Erythroblast (primary cell): ENCODE results near the gene UIMC1.

Experiments
- GATA1 ChIP-seq: IDR thresholded peaks from 2 replicates; pipeline ENCODE4 v1.6.1; 2011; ENCODE audit warnings: low read depth, mild to moderate bottlenecking, control low read depth, low read length, moderate library complexity
- POLR2A ChIP-seq: IDR thresholded peaks from 2 replicates; pipeline ENCODE4 v1.6.1; 2011; ENCODE audit warnings: mild to moderate bottlenecking, low read length

DNA sequence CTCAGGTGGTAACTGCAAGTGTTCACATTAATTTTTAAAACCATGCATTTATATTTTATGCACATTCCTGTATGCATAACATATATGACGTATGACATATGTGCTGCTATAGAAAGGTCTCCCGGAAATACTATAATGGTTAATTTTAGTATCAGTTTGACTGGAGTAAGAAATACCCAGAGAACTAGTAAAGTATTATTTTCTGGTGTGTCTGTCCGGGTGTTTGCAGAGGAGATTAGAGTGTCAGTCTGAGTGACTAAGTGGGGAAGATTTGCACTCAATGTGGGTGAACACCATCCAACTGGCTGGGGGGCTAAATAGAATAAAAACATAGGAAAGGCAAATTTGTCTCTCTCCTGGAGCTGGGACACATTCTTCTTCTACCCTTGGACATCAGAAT is 26.9 kb downstream of the UIMC1 start:
- no peak for TF ChIP-seq POLR2A
- no peak for TF ChIP-seq GATA1
